GM10847 (cell line): ENCODE data around the gene SCN2B.

ENCODE experiments used
- POLR2A ChIP-seq: IDR thresholded peaks from 2 replicates; pipeline ENCODE4 v1.6.1; 2011; ENCODE audit not compliant: insufficient read length; ENCODE audit errors: extremely low read depth

Gene SCN2B

GRCh38 chr11:118175993-118176777, at the start of gene SCN2B:
Gene SCN2B, minus strand, starts transcription at chr11:118176639. Its CDS starts 208 bp downstream, at chr11:118176431.
- TF ChIP-seq POLR2A = no peak

- TF ChIP-seq POLR2A = no peak
These were observed 48.2 kb upstream of the SCN2B start, which contains the start of gene JAML for GRCh38 chr11:118224511-118225188. Gene JAML, minus strand, starts transcription at chr11:118225011. Its CDS starts 10,145 bp downstream, at chr11:118214866.

GRCh38 chr11:118223992-118224391, 47.6 kb upstream of the SCN2B start:
- no peak for TF ChIP-seq POLR2A

- no peak for TF ChIP-seq POLR2A
These were observed 47.1 kb upstream of the SCN2B start for GRCh38 chr11:118223570-118223969.

GRCh38 chr11:118222437-118222836, 46.0 kb upstream of the SCN2B start:
- no peak for TF ChIP-seq POLR2A

- TF ChIP-seq POLR2A = no peak
These were observed 45.0 kb upstream of the SCN2B start for GRCh38 chr11:118221419-118221818.

- TF ChIP-seq POLR2A = no peak
These were observed 43.3 kb upstream of the SCN2B start for GRCh38 chr11:118219732-118220131.

- no peak for TF ChIP-seq POLR2A
These were observed 42.8 kb upstream of the SCN2B start for GRCh38 chr11:118219244-118219643.

- TF ChIP-seq POLR2A = no peak
These were observed 41.1 kb upstream of the SCN2B start for GRCh38 chr11:118217575-118217974.

- no peak for TF ChIP-seq POLR2A
These were observed 40.4 kb upstream of the SCN2B start for GRCh38 chr11:118216621-118217481.

- no peak for TF ChIP-seq POLR2A
These were observed 39.3 kb upstream of the SCN2B start for GRCh38 chr11:118215765-118216164.

GRCh38 chr11:118215262-118215661, 38.8 kb upstream of the SCN2B start:
- no peak for TF ChIP-seq POLR2A

- TF ChIP-seq POLR2A = no peak
These were observed 37.9 kb upstream of the SCN2B start for GRCh38 chr11:118214210-118214914.

- no peak for TF ChIP-seq POLR2A
These were observed 37.3 kb upstream of the SCN2B start for GRCh38 chr11:118213781-118214180.

- TF ChIP-seq POLR2A = no peak
These were observed 36.8 kb upstream of the SCN2B start for GRCh38 chr11:118213201-118213600.

- TF ChIP-seq POLR2A = no peak
These were observed 36.3 kb upstream of the SCN2B start for GRCh38 chr11:118212781-118213191.
